ENCODE data around the gene ITPRIPL2.

ITPRIPL2 gene

DNA sequence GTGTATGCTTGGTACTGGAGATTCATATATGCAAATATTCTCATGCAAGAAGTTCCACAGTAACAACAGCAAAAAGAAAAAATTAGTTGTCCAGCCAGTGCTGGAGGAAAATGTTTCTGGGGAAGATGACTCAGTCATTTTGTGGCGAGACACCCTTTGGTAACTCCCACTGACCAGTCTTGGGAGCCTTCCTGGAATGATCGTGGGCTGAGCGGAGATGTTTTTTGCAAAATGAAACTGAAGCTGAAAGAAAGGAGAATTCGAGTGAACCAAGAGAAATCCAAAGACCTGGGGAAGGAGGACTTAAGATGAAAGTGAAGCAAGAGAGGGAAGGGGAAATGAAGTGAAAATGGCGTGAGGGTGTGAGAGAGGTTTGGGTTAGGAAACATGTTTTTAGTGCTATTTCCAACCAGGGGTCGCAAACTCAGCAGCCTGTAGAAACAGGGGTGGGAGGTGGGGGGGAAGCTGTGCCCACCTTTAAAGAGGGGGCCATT, 5.2 kb downstream of the ITPRIPL2 start:
- H3K4me3 ChIP-seq (ENCODE audit: low read depth, low read length) = no peak overlapping the region

DNA sequence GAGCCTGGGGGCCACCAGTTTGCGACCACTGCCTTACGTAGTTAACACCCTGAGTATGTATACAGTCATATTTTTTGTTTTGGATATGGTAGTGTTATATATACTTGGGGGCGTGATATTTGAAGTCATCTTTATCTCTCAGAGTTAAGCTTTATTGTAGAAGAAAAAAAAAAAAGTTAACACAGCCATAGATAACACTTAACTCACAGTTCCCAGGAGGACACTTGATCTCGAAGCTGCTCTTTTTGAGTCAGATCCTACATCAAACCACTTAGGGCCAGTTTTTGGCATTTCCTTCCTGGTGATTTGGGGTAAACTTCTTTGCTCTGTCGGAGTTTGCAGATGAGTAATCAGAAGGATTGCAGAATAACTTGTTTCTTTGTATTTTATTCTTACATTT, 5.8 kb downstream of the ITPRIPL2 start:
- no peak overlapping the region for H3K4me3 ChIP-seq (ENCODE audit: low read depth, low read length)

DNA sequence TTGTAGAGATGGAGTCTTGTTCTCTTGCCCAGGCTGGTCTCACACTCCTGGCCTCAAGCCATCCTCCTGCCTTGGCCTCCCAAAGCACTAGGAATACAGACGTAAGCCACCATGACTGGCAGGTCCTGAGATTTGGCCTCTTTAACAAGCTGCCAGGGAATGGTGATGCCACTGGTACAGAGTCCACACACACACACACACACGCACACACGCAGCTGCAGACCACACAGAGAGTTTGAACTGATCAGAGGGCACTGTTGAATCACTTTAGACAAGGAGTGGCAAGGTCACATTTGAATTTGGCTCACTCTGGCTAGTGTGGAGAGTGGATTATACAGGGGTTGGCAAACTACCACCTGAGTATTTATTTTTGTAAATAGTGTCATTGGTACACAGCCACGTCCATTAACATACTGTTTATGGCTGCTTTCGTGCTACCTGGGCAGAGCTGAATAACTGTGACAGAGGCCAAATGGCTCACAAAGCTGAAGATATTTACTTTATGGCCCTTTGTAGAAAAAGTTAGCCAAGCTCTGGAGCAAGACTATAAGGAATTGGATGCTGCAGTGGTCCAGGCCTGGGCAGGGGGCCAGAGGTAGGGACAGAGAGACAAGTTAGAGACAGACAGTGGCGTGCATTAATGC, 9.9 kb downstream of the ITPRIPL2 start:
- H3K4me3 ChIP-seq (ENCODE audit: low read depth, low read length) = no peak overlapping the region

DNA sequence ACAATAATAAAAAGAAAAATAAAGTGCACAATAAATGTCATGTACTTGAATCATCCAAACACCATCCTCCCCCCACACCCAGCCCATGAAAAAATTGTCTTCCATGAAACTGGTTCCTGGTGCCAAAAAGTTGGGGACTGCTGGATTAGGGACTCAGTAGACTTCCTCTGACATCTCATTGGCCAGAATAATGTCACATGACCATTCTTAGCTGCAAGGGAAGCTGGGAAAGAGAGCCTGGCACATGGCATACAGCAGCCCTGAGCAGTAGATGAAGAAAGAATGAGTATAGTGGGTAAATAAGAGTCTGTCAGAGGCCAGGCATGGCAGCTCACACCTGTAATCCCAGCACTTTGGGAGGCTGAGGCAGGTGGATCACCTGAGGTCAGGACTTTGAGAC, 12.5 kb downstream of the ITPRIPL2 start:
- H3K4me3 ChIP-seq (ENCODE audit: low read depth, low read length) = no peak overlapping the region

DNA sequence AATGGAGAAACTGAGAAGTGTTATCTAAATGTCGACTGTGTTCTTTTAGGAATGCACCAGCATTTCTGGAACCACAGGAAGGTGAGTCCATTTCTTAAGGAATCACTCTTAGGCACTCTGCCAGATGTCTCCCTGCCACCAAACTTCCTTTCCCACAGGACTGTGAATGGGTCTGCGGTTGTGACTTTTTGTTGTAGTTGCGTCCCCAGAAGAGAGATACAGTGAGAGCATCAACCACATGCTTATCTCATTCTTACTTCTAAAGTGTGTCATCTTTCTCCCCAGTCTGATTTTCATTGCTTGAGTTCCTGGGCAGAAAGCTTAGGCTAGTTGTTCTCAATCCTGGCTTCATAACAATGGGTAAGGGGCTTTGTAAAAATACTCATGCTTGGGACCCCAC, 13.4 kb downstream of the ITPRIPL2 start:
- H3K4me3 ChIP-seq (ENCODE audit: low read depth, low read length) = no peak overlapping the region

DNA sequence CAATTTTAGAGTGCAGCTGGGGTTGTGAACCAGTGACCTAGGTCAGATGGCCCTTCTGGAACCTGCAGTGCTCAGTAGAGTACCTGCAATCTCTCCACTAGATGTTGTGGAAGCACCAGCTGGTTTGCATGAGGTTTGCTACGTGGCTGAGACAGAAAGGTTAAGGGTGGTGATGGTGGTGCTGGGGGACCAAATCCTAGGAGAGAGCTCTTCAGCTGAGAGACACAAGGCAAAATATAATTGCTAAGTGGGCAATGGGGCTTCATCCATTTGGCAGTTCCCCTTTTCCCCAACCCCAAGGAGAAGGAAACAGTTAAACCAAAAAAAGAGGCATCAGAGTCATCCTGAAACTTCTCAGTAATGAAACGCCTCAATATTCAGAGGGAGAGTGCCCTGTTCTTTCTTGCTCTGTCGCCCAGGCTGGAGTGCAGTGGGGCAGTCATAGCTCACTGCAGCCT, 13.9 kb downstream of the ITPRIPL2 start:
- H3K4me3 ChIP-seq (ENCODE audit: low read depth, low read length) = no peak overlapping the region

DNA sequence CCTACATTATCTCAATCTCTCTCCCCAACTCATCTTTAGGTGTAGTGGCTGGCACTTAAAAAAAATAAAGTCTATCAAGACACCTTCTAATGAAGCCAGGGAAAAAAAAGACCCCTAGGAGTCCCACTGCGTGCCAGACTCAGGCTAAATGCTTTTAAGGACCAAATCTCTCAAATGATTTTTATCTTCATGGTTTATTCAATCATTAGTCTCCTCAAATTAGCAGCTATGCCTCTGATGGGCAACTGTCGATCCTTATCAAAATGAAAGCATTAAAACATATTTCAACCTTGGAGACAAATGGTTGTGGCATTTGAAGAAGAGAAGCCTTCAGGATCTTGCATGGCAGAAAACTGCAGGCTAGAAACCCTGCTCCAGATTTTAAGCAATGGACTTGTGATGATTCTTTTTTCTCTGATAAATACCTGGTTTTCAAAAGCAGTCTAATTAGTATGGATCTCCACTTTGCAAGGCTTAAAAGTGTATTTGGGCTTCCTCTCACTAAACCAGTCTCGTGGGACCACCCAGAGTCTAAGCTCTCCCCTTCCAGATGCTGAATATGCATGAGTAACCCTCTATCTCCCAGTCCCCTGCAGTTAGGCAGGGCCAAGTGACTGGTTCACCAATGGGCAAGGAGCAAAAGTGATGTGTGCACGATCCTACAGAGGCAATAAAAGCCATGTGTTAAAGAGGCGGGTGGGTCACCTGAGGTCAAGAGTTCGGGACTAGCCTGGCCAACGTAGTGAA, 14.9 kb downstream of the ITPRIPL2 start:
- no peak overlapping the region for H3K4me3 ChIP-seq (ENCODE audit: low read depth, low read length)

DNA sequence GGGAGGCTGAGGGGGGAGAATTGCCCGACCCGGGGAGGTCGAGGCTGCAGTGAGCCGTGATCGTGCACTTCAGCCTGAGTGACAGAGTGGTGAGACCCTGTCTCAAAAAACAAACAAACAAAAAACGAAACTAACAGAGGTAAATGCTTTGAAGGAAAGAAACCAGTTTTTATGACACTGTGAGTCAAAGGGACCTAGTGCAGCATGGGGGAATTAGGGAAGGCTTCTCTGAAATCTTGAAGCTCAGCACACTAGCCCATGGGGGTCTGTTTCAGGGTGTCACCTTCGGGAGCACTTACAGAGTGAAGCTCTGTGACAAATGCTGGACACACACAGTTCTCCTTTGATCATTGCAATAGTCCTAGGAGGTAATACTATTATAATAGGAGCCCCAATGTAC, 16.6 kb downstream of the ITPRIPL2 start:
- no peak overlapping the region for H3K4me3 ChIP-seq (ENCODE audit: low read depth, low read length)

DNA sequence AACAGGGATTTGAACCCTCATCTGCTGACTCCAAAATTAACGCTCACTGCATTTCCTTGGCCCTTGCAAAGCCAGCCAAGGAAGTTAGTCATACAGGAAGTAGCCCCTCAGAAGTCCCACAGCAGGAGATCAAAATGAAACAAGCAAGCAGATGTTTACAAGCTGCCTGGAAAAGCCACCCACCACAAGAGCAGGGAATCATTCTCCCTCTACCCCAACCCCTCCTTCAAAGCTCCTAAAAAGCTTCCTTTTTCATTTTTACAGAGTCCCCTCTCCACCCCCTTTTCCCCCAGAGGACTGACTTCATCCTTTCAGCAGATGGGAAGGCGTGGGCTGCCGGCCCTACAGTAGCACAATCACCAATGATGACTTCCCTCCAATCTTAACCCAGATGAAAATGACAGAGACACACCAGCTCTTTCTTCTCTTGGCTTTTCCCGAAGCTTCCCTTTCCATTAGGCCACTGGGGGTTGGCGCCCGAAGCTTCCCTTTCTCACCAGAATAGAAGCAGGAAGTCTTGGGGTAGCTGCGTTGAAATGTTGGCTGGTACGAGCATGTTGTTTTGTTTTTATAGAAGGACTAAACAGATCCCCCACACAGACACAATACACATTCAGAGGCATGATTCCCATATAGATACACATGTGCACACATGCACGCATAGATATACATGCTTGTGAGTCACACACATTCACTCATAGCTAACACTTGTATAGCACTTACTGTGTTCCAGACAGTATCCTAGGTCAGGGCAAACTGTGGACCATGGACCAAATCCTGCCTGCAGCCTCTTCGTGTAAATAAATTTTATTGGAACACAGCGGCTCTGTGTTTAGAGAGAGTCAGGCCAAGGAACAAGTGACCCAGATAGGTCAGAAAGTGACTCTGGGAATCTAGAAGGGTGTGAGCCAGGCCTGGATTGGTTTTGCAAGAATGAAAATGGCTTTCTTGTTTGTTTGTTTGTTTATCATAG, 17.4 kb downstream of the ITPRIPL2 start:
- H3K4me3 ChIP-seq (ENCODE audit: low read depth, low read length) = no peak overlapping the region

DNA sequence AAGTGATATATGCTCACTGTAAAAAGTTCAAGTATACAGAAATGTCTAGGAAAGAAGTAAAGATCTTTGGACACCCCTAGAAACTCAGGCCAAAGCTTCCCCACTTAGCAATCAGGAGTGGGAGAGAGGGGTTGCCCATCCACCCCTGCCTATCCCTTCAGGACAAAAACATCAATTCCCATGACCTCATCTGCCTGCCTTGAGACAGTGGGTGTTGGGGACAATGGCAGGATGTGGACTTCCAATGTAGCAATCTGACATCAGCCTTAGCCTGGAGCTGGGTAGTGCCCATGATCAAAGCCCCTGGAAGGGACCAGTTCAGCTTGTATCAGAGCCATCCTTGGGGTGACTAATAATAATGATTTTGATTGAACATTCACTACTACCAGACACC, 18.1 kb downstream of the ITPRIPL2 start:
- H3K4me3 ChIP-seq (ENCODE audit: low read depth, low read length) = no peak overlapping the region

DNA sequence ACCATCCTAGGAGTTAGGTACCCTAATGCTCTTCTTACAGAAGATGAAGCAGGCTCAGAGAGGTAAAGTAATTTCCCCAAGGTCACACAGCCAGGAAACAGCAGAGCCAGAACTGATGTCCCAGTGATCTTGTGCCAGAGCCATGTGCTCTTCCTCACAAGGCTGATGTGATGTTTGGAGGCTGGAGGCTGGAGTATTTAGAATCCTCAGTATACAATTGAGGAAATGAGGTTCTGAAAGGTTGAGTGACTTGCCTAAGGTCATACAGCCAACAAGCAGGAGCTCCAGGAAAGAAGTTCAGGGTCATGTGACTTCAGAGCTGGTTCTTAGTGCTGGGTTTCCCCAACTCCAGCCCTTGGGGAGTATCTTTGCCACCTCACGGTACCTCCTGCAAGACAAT, 18.5 kb downstream of the ITPRIPL2 start:
- no peak overlapping the region for H3K4me3 ChIP-seq (ENCODE audit: low read depth, low read length)

DNA sequence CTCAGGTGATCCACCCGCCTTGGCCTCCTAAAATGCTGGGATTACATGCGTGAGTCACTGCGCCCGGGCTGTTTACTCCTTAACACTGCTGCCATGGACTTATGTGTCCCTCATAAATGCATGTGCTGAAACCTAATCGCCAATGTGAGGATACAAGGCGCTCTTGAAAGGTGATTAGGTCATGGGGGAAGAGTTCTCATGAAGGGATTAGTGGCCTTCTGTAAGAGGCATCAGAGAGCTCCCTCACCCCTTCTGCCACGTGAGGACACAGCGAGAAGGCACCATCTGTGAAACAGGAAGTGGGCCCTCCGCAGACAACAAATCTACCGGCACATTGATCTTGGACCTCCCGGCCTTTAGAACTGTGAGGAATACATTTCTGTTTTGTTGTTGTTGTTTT, 19.1 kb downstream of the ITPRIPL2 start:
- no peak overlapping the region for H3K4me3 ChIP-seq (ENCODE audit: low read depth, low read length)

DNA sequence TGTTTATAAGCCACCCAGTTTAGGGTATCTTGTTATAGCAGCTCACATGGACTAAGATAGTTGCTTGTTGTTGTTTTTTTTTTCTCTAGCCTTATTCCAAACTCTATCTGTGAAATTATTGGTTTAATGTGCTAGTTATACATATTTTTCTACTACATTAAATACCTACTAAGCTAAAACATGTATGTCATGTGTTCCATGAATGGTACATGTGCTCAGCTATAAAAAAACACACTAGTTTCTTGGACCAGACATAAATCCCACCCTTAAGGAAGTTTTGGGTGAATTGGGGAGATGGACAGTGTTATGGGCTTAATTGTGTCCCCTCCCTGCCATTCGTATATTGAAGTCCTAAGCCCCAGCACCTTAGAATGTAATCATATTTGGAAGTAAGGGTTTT, 19.8 kb downstream of the ITPRIPL2 start:
- no peak overlapping the region for H3K4me3 ChIP-seq (ENCODE audit: low read depth, low read length)

DNA sequence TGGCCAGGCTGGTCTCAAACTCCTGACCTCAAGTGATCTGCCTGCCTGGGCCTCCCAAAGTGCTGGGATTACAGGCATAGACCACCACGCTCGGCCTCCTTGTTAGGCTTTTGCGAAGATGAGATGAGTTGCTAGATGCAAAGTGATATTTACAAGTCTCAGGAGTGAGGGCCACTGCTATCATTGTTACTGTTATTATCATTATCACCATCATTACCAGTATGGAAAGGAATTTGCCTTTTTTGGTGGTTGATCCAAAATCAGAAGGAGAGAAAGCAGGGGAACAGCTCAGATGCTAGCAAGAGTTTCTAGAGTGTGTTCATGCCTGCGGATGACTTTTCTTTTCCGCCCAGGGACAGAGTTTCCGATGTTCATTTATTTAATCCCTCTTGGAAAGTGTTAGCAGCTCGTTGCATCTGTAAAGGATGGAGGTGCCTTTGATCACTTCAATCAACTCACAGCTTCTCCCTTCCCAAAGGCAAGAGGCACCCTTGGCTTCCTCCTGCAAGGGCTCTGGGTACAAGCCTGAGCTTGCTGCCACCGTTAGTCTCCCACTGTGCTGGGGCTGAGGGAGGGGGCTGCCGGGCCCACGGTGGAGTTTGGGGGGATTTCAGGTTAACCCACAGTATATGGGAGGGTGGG, 21.6 kb downstream of the ITPRIPL2 start:
- H3K4me3 ChIP-seq (ENCODE audit: low read depth, low read length) = no peak overlapping the region

DNA sequence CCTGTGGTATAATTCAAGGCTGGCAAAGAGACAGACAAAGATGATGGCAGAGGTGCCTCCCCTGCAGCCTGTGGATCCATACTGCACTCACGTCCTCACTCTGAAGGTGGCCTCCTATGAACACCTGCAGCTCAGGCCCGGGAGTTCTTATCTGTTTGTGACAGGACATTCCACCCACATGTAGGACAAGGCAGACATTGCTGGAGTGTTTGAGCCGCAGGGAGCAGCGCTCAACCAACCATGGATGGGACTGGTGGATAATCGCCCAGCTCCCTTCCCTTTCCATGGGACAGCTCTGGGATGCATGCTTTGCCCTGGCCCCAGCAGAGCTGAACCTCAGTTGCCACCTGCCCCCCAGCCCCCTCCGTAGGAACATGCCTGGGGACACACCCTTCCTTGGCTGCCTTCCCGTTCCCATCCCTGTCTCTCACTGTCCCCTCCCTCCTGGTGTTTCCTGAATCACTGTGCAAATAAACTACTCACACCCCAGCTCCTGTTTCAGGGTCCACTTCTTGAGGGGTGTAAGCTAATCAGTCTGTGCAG, 22.2 kb downstream of the ITPRIPL2 start:
- H3K4me3 ChIP-seq (ENCODE audit: low read depth, low read length) = no peak overlapping the region

DNA sequence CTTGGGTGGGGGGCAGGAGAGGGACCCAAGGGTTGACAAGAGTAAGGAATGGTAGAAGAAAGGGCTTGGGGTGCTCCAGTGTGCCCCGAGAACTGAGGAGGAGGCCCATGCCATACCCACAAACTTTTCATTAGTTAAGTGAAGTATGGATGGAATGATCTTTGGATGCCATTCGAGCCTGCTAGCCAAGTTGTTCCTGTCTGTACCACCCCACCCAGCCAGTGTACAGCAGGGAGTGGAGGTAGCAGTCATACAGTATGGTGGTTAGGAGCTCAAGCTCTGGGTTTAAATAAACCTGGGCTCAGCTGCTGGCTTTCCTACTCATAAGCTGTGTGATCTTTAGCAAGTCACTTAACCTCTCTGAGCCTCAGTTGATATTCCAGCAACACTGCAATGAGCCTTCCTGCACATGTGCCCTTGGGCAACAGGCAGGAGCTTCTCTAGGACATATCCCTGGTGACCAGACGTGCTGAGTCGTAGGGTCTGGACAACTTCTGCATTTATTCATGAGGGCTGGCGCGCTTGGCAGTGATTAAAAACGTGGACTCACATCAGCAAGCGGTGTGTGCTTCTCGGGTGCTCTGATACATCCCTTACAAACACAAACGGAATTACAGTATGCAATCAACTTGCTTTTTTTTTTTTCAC, 22.9 kb downstream of the ITPRIPL2 start:
- no peak overlapping the region for H3K4me3 ChIP-seq (ENCODE audit: low read depth, low read length)

DNA sequence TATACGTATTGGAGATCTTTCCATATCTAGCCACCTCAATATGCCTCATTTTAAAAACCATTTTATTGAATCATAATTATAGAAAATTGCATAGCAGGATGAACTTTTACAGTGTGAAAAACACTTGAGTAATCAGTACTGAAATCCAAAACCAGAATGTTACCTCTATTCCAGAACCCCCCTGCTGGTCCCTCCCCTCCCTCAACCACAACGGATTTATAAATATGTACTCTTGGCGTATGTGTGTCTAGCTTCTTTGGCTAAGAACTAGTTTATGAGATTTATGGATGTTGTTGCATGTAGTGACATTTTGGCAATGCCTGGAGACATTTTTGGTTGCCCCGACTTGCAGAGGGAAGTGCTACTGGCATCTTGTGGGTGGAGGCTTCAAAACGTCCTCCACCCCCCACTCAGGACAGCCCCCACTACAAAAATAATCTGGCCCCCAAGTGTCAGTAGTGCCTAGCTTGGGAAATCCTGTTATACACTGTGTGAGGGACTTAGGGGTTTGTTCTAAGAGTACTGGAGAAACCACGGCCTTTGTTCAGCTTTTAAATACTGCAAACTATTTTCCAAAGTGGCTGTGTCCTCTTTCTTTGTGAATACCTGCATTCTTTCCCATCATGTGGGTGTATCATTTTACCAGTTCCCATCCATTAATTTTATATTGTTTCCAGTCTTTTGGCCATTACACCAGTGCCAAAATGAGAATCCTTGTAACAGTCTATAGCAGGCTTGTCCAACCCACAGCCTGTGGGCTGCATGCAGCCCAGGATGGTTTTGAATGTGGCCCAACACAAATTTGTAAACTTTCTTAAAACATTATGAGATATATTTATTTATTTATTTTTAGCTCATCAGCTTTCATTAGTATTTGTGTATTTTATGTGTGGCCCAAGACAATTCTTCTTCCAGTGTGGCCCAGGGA, 23.7 kb downstream of the ITPRIPL2 start:
- no peak overlapping the region for H3K4me3 ChIP-seq (ENCODE audit: low read depth, low read length)

DNA sequence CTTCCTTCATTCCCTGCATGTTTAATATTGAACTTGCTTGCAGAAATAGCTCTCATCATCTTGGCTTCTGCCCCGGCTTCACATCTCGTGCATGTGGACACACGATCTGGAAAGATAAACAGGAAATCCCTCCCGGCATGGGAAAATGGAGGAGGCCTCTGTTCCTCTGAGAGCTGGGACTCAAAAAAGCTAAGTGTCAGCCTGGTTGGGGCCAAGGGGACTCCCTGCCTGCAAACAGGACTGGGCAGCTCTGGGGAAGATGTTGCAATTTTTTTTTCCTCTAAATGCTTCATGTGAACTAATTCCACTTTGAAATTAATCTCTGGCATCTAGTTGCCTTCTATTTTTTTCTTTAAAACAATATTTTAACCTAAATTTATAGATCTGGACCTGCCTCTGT, 24.8 kb downstream of the ITPRIPL2 start:
- H3K4me3 ChIP-seq (ENCODE audit: low read depth, low read length) = no peak overlapping the region
